NCI-H82 (cell line): Measurements from ENCODE around the gene ABHD11.

ENCODE experiments used
- DNase-seq: peaks from one replicate; lab custom pipeline; 2025; lab: John Stamatoyannopoulos, UW

The ABHD11 gene

GRCh38 chr7:73701357-73701995, 37.1 kb downstream of the ABHD11 start:
- peak; percentile 84 for DNase-seq

- DNase-seq = no peak
Measured at GRCh38 chr7:73700581-73701134, 37.9 kb downstream of the ABHD11 start.

GRCh38 chr7:73700069-73700423, 38.6 kb downstream of the ABHD11 start:
- no peak for DNase-seq

- no peak for DNase-seq
Measured at GRCh38 chr7:73699370-73700068, 39.1 kb downstream of the ABHD11 start.

GRCh38 chr7:73698410-73698809, 40.2 kb downstream of the ABHD11 start:
- no peak for DNase-seq

- DNase-seq = no peak
Measured at GRCh38 chr7:73696372-73696771, 42.2 kb downstream of the ABHD11 start.

GRCh38 chr7:73690646-73691045, 48.0 kb downstream of the ABHD11 start:
- DNase-seq = no peak

GRCh38 chr7:73688288-73688687, 50.3 kb downstream of the ABHD11 start:
- no peak for DNase-seq
